ENCODE data around the gene HECTD1. TPM values are rescaled to one million over a fixed set of nuclear protein-coding genes. Genes with fewer than 3 reads are reported as not detected.

The HECTD1 gene
- polyA plus RNA-seq, 2 of the 4 experiments (the other 2 are of a cell fraction): 60.7 to 149 TPM

DNA sequence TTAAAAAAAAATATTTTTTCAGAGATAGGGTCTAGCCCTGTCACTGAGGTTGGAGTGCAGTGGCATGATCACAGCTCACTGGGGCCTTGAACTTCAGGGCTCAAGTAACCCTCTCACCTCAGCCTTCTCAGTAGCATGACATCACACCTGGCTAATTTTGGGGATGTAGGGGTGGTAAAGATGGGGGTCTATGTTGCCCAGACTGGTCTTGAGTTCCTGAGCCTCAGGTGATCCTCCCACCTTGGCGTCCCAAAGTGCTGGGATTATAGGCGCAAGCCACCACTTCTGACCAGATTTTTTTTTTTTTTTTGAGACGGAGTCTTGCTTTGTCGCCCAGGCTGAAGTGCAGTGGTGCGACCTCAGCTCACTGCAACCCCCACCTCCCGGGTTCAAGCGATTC is 80.9 kb downstream of the HECTD1 start (continued):
- no peak for TF ChIP-seq RCOR1 (IDR thresholded peaks at IDR 0.05; ENCODE audit: low read depth, low read length)
- TF ChIP-seq JUN (IDR thresholded peaks at IDR 0.05): no peak
- TF ChIP-seq EP300 (IDR thresholded peaks at IDR 0.05): no peak

DNA sequence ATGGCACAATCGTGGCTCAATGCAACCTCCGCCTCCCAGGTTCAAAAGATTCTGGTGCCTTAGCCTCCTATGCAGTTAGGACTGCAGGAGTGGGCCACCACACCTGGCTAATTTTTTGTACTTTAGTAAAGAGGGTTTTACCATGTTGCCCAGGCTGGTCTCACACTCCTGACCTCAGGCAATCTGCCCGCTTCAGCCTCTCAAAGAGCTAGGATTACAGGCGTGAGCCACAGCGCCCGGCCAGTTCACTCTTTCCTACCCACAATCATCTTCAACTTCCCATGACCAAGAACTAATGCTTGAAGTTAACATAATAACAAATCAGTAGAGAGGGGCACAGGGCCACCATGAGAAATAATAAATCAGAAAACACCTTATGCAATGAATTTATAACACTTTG is 82.4 kb downstream of the HECTD1 start:
- WGBS (ENCODE audit: missing lambda C conversion rate): 93% methylated on average over 6 of the region's 6 CpGs
- H3K4me1 ChIP-seq: no peaks in the 10 kb centered on the region
- ChIA-PET POLR2A (no interaction called here), CTCF (no interaction called here)
- FAIRE-seq (no peak), DNase-seq (ENCODE audit: low read depth in 1 of 2, low spot score in 1 of 2) (no peak), ATAC-seq (no peak)
- no peak overlapping the region for H3K4me3 ChIP-seq
- H3K27ac ChIP-seq: no peak overlapping the region
- H3K4me2 ChIP-seq: no peak overlapping the region
- no peaks in the 10 kb centered on the region for H3K9me3 ChIP-seq
- TF ChIP-seq CBX8 (IDR thresholded peaks at IDR 0.05) (no peak), JUN (IDR thresholded peaks at IDR 0.05) (no peak), EP300 (IDR thresholded peaks at IDR 0.05) (no peak), POLR2A (IDR thresholded peaks at IDR 0.05; ENCODE audit: low read length) (no peak), ZNF302 (CRISPR knock-in tag; IDR thresholded peaks at IDR 0.05) (no peak), TP53 (CRISPR knock-in tag; IDR thresholded peaks at IDR 0.05) (no peak), FOXS1 (CRISPR knock-in tag; IDR thresholded peaks at IDR 0.05) (no peak), EHMT2 (IDR thresholded peaks at IDR 0.05; ENCODE audit: low read depth) (no peak), RCOR1 (IDR thresholded peaks at IDR 0.05; ENCODE audit: low read depth, low read length) (no peak), RARB (CRISPR knock-in tag; IDR thresholded peaks at IDR 0.05) (no peak), GATA3 (IDR thresholded peaks at IDR 0.05; ENCODE audit: borderline replicate concordance) (no peak), ZC3H11A (IDR thresholded peaks at IDR 0.05) (no peak), PHF8 (IDR thresholded peaks at IDR 0.05; ENCODE audit: borderline replicate concordance, low read depth) (no peak), FOSB (CRISPR knock-in tag; IDR thresholded peaks at IDR 0.05) (no peak), POLR2AphosphoS2 (conservative IDR thresholded peaks at IDR 0.05; ENCODE audit: low read length) (no peak), HOXA7 (CRISPR knock-in tag; IDR thresholded peaks at IDR 0.05) (no peak), SREBF2 (IDR thresholded peaks at IDR 0.05) (no peak), NPAS2 (CRISPR knock-in tag; IDR thresholded peaks at IDR 0.05; ENCODE audit: borderline replicate concordance) (no peak), RFX5 (IDR thresholded peaks at IDR 0.05) (no peak), RNF2 (IDR thresholded peaks at IDR 0.05; ENCODE audit: borderline replicate concordance, low read depth) (no peak)

DNA sequence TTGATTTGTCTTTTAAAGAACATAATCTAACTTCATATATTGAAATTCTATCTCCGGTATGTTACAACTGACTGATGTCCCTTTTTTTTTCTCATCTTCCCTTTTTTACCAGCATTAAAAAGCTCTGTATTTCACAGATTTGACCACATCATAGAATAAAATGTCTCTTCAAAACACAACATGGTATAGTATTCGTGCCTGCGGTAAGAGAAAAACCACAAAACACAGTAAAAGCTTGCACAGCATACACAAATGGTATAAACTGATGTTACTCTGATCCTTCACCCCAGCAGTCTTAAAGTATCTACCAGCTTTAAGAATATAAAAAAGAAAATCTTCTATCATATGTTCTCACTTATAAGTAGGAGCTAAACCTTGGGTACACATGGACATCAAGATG is 83.4 kb downstream of the HECTD1 start:
- DNase-seq (ENCODE audit: low read depth in 1 of 2, low spot score in 1 of 2) (no peak), ATAC-seq (no peak), FAIRE-seq (no peak)
- TF ChIP-seq EHMT2 (IDR thresholded peaks at IDR 0.05; ENCODE audit: low read depth) (no peak), TP53 (CRISPR knock-in tag; IDR thresholded peaks at IDR 0.05) (no peak), ZNF302 (CRISPR knock-in tag; IDR thresholded peaks at IDR 0.05) (no peak), RAD21 (conservative IDR thresholded peaks at IDR 0.05 in 1 of 2, IDR thresholded peaks at IDR 0.05 in 1 of 2) (no peak), FOSL2 (IDR thresholded peaks at IDR 0.05) (no peak), FOSL2 (CRISPR knock-in tag; IDR thresholded peaks at IDR 0.05) (no peak), SMC3 (IDR thresholded peaks at IDR 0.05) (no peak), NPAS2 (CRISPR knock-in tag; IDR thresholded peaks at IDR 0.05; ENCODE audit: borderline replicate concordance) (no peak), JUNB (IDR thresholded peaks at IDR 0.05) (no peak), HOXB13 (CRISPR knock-in tag; IDR thresholded peaks at IDR 0.05; ENCODE audit: low read depth) (no peak), CHD2 (IDR thresholded peaks at IDR 0.05; ENCODE audit: low read length, partially characterized antibody) (no peak)
- TF ChIP-seq, protein P1, sequence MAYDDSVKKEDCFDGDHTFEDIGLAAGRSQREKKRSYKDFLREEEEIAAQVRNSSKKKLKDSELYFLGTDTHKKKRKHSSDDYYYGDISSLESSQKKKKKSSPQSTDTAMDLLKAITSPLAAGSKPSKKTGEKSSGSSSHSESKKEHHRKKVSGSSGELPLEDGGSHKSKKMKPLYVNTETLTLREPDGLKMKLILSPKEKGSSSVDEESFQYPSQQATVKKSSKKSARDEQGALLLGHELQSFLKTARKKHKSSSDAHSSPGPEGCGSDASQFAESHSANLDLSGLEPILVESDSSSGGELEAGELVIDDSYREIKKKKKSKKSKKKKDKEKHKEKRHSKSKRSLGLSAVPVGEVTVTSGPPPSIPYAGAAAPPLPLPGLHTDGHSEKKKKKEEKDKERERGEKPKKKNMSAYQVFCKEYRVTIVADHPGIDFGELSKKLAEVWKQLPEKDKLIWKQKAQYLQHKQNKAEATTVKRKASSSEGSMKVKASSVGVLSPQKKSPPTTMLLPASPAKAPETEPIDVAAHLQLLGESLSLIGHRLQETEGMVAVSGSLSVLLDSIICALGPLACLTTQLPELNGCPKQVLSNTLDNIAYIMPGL (CRISPR knock-in tag; IDR thresholded peaks at IDR 0.05; ENCODE audit: borderline replicate concordance): no peak
- TF ChIP-seq, protein P2, sequence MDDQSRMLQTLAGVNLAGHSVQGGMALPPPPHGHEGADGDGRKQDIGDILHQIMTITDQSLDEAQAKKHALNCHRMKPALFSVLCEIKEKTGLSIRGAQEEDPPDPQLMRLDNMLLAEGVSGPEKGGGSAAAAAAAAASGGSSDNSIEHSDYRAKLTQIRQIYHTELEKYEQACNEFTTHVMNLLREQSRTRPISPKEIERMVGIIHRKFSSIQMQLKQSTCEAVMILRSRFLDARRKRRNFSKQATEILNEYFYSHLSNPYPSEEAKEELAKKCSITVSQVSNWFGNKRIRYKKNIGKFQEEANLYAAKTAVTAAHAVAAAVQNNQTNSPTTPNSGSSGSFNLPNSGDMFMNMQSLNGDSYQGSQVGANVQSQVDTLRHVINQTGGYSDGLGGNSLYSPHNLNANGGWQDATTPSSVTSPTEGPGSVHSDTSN (IDR thresholded peaks at IDR 0.05): no peak
- TF ChIP-seq, protein P3, sequence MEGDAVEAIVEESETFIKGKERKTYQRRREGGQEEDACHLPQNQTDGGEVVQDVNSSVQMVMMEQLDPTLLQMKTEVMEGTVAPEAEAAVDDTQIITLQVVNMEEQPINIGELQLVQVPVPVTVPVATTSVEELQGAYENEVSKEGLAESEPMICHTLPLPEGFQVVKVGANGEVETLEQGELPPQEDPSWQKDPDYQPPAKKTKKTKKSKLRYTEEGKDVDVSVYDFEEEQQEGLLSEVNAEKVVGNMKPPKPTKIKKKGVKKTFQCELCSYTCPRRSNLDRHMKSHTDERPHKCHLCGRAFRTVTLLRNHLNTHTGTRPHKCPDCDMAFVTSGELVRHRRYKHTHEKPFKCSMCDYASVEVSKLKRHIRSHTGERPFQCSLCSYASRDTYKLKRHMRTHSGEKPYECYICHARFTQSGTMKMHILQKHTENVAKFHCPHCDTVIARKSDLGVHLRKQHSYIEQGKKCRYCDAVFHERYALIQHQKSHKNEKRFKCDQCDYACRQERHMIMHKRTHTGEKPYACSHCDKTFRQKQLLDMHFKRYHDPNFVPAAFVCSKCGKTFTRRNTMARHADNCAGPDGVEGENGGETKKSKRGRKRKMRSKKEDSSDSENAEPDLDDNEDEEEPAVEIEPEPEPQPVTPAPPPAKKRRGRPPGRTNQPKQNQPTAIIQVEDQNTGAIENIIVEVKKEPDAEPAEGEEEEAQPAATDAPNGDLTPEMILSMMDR (IDR thresholded peaks at IDR 0.05): no peak
- TF ChIP-seq, protein P4, sequence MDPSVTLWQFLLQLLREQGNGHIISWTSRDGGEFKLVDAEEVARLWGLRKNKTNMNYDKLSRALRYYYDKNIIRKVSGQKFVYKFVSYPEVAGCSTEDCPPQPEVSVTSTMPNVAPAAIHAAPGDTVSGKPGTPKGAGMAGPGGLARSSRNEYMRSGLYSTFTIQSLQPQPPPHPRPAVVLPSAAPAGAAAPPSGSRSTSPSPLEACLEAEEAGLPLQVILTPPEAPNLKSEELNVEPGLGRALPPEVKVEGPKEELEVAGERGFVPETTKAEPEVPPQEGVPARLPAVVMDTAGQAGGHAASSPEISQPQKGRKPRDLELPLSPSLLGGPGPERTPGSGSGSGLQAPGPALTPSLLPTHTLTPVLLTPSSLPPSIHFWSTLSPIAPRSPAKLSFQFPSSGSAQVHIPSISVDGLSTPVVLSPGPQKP (IDR thresholded peaks at IDR 0.05; ENCODE audit: low read depth, low read length): no peak
- WGBS (ENCODE audit: missing lambda C conversion rate): 94% methylated on average over 3 of the region's 3 CpGs
- no peak overlapping the region for H3K27ac ChIP-seq
- POLR2A ChIA-PET: no interaction called here
- CTCF ChIA-PET: no interaction called here
- H3K9me3 ChIP-seq: no peaks in the 10 kb centered on the region
- H3K4me1 ChIP-seq: no peaks in the 10 kb centered on the region
- H3K4me2 ChIP-seq: no peak overlapping the region
- no peak overlapping the region for H3K4me3 ChIP-seq
